ENCODE measurements around the gene NRIP3. TPM values are rescaled to one million over a fixed set of nuclear protein-coding genes. Genes with fewer than 3 reads are reported as not detected.

Gene NRIP3
- polyA plus RNA-seq, 1 experiment = 12.3 TPM

- DNase-seq (ENCODE audit: low read depth, low spot score) = no peak
- no peak for TF ChIP-seq CTCF (IDR thresholded peaks at IDR 0.05; ENCODE audit: low read depth, low read length)
- Histone ChIP-seq H3K9me3 (ENCODE audit: control insufficient read depth, insufficient read depth, low read length) (no peaks in the 10 kb centered on the region), H3K4me3 (ENCODE audit: low read depth, low read length) (no peak overlapping the region), H3K27me3 (ENCODE audit: control insufficient read depth, insufficient read depth, low read length) (no peaks in the 10 kb centered on the region), H3K27ac (ENCODE audit: low read depth, low read length) (no peak overlapping the region)
- POLR2A ChIA-PET = interaction anchor here (0.7 kb wide), 1 partner anchor 36 kb away, joined by 3 read pairs; no protein-coding TSS in a partner anchor
- CTCF ChIA-PET = interaction anchor here (0.6 to 1.5 kb wide), 3 partner anchors 36 to 242 kb away, joined by 3 to 5 read pairs (median 3); no protein-coding TSS in a partner anchor
Measured at GRCh38 chr11:9028581-9028980, 24.8 kb upstream of the NRIP3 start.

GRCh38 chr11:9025101-9025850 is 21.5 kb upstream of the NRIP3 start:
- CTCF ChIA-PET = interaction anchor here (3.2 kb wide), 1 partner anchor 10 kb away, joined by 29 read pairs; no protein-coding TSS in a partner anchor
- Histone ChIP-seq H3K27me3 (ENCODE audit: control insufficient read depth, insufficient read depth, low read length) (no peaks in the 10 kb centered on the region), H3K4me3 (ENCODE audit: low read depth, low read length) (no peak overlapping the region), H3K27ac (ENCODE audit: low read depth, low read length) (no peak overlapping the region), H3K9me3 (ENCODE audit: control insufficient read depth, insufficient read depth, low read length) (no peaks in the 10 kb centered on the region)
- POLR2A ChIA-PET = no interaction called here
- DNase-seq (ENCODE audit: low read depth, low spot score) = no peak
- no peak for TF ChIP-seq CTCF (IDR thresholded peaks at IDR 0.05; ENCODE audit: low read depth, low read length)

- TF ChIP-seq CTCF (IDR thresholded peaks at IDR 0.05; ENCODE audit: low read depth, low read length) = no peak
- H3K27ac ChIP-seq (ENCODE audit: low read depth, low read length) = no peak overlapping the region
- no peak for DNase-seq (ENCODE audit: low read depth, low spot score)
- H3K4me3 ChIP-seq (ENCODE audit: low read depth, low read length) = no peak overlapping the region
- POLR2A ChIA-PET = no interaction called here
- CTCF ChIA-PET = interaction anchor here (0.6 to 3.2 kb wide), 2 partner anchors 8 to 460 kb away, joined by 3 to 29 read pairs; no protein-coding TSS in a partner anchor
- no peaks in the 10 kb centered on the region for H3K27me3 ChIP-seq (ENCODE audit: control insufficient read depth, insufficient read depth, low read length)
- no peaks in the 10 kb centered on the region for H3K9me3 ChIP-seq (ENCODE audit: control insufficient read depth, insufficient read depth, low read length)
Measured at GRCh38 chr11:9022961-9023680, 19.3 kb upstream of the NRIP3 start.

- no peaks in the 10 kb centered on the region for H3K9me3 ChIP-seq (ENCODE audit: control insufficient read depth, insufficient read depth, low read length)
- DNase-seq (ENCODE audit: low read depth, low spot score) = no peak
- no peak overlapping the region for H3K4me3 ChIP-seq (ENCODE audit: low read depth, low read length)
- POLR2A ChIA-PET = no interaction called here
- H3K27ac ChIP-seq (ENCODE audit: low read depth, low read length) = no peak overlapping the region
- TF ChIP-seq CTCF (IDR thresholded peaks at IDR 0.05; ENCODE audit: low read depth, low read length) = no peak
- H3K27me3 ChIP-seq (ENCODE audit: control insufficient read depth, insufficient read depth, low read length) = no peaks in the 10 kb centered on the region
- CTCF ChIA-PET = no interaction called here
Measured at GRCh38 chr11:9020916-9021315, 17.1 kb upstream of the NRIP3 start.

- H3K27ac ChIP-seq (ENCODE audit: low read depth, low read length) = no peak overlapping the region
- no peak overlapping the region for H3K4me3 ChIP-seq (ENCODE audit: low read depth, low read length)
- no peaks in the 10 kb centered on the region for H3K9me3 ChIP-seq (ENCODE audit: control insufficient read depth, insufficient read depth, low read length)
- TF ChIP-seq CTCF (IDR thresholded peaks at IDR 0.05; ENCODE audit: low read depth, low read length) = no peak
- H3K27me3 ChIP-seq (ENCODE audit: control insufficient read depth, insufficient read depth, low read length) = no peaks in the 10 kb centered on the region
- ChIA-PET POLR2A (no interaction called here), CTCF (interaction anchor here (3.3 kb wide), 1 partner anchor 118 kb away, joined by 22 read pairs; no protein-coding TSS in a partner anchor)
- no peak for DNase-seq (ENCODE audit: low read depth, low spot score)
Measured at GRCh38 chr11:9019861-9020260, 16.1 kb upstream of the NRIP3 start.
